ENCODE measurements around the gene C16orf87.

C16orf87 gene

GRCh38 chr16:46843898-46844642, 13.1 kb upstream of the C16orf87 start:
- DNase-seq (ENCODE audit: low read depth in 2 of 2): no peak

- no peak for DNase-seq (ENCODE audit: low read depth in 2 of 2)
Observed at GRCh38 chr16:46842192-46842895, 11.4 kb upstream of the C16orf87 start.

DNA sequence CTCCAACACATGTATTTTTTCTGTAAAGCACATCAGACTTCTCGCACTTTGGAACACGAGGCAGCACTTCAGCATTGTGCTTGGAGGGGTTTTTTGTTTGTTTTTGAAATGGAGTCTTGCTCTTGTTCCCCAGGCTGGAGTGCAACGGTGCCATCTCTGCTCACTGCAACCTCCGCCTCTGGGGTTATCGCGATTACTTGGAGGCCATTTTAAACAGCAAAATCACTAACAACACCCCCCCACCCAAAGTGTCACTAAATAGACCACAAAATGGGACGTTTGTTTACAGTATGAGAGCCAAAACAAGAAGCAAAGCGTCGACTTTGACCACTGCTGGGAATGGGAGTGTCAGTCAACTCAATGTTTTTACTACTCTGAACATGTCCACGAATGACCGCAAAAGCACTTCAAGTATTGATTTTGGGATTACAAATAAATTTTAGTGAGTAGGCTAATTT, 9.0 kb upstream of the C16orf87 start:
- DNase-seq (ENCODE audit: low read depth in 2 of 2): no peak

GRCh38 chr16:46836534-46837530, 5.9 kb upstream of the C16orf87 start:
- DNase-seq (ENCODE audit: low read depth in 2 of 2): no peak

DNA sequence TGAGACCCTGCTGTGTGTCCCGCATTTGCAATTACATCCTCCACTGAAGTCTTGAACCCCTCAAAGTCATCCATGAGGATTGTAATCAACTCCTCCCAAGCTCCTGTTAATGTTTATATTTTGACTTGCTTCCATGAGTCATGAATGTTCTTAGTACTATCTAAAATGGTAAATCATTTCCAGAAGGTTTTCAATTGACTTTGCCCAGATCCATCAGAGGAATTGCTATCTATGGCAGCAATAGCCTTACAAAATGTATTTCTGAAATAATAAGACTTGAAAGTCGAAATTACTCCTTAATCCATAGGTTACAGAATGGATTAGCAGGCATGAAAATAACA, 2.5 kb upstream of the C16orf87 start:
- DNase-seq (ENCODE audit: low read depth in 2 of 2): no peak

GRCh38 chr16:46832757-46833459, 1.9 kb upstream of the C16orf87 start:
- no peak for DNase-seq (ENCODE audit: low read depth in 2 of 2)

DNA sequence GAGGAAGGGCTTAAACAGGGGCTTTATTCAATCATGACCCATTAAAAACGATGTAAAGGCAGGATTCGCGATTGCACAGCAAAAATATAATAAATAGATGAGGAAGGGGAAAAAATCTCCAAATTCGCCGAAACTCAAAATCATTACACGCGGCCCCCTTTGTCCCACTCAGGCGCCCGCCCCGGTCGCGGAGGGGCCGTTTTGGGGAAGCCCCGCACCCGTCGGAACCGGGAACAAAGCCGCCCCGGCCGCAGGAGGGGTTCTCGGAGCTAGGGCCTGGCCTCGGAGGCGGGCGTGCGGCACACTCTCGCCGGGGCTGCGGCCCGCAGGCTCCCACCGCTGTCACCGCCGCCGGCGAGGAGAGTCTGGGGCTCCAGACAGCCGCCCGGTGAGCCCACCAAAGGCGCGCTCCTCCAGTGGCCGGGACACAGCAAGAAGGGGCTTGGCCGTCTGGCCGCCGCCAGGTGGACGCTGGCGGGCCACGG, 521 bp downstream of the C16orf87 start:
- DNase-seq (ENCODE audit: low read depth in 2 of 2): peak; percentile 6 to 40

DNA sequence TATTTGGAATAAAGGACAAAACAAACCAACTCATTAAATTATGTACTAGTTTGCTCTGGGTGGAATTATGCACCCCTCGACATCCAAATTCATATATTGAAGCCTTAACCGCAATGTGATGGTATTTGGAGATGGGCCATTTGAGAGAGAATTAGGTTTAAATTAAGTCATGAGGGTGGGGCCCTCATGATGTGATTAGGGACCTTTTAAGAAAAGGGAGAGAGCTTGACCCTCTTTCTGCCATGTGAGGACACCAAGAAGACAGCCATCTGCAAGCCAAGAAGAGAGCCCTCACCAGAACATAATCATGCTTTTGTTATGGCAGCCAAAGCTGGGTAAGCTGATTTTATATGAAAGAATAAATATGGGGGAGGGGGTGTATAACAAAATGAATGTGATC, 2.0 kb downstream of the C16orf87 start:
- DNase-seq (ENCODE audit: low read depth in 2 of 2): no peak

DNA sequence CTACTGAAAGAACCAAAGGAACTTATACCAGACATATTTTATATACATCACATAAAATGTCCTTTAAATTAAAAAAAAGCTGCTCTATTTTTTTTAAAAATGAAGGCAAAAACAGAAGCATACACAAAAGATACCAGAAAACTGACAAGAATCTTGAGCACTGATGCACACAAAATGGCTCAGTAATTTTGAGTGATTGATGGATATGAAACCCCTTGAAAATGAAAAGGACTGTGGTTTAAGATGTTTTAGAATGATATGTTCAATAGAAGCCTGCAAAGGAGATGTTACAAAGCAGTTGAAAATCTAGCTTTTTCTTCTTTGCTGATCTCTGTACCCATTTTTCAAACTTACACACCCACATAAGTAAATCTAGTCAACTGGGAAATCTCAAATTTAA, 2.7 kb downstream of the C16orf87 start:
- no peak for DNase-seq (ENCODE audit: low read depth in 2 of 2)

DNA sequence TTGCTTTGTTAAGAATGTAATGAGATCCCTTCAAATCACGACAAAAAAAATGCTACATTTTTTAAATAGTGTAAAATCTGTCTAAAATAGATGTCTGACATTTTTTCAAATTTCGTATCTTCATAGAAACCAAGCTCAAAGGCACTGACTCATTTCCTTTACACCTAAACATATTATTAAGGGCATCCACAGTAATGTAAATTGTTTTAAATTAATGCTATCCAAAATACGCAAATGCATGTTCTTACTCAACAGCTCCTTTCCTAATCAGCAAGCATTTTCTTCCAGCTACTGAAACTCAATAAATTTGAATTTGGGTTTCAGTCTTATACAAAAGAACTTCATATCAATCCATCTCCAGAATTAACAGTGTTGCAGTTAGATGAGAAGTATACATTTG, 4.3 kb downstream of the C16orf87 start:
- no peak for DNase-seq (ENCODE audit: low read depth in 2 of 2)

DNA sequence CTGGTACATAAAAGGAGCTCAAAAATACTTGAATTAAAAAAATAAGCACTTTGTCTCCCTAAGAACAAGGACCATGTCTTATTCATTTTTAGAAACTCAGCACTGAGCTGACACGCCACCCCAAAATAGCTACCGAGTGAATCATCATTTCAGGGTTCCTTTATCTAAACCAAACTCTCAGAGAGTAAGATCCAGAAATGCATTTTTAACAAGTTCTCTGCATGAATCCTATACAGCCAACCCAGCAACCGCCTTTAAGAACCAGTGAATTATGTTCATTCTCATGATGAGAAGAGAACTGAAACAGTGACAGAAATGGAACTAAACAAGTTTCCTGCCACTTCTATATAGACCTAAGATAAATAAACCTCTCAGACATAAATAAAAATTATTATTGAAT, 8.7 kb downstream of the C16orf87 start:
- no peak for DNase-seq (ENCODE audit: low read depth in 2 of 2)

DNA sequence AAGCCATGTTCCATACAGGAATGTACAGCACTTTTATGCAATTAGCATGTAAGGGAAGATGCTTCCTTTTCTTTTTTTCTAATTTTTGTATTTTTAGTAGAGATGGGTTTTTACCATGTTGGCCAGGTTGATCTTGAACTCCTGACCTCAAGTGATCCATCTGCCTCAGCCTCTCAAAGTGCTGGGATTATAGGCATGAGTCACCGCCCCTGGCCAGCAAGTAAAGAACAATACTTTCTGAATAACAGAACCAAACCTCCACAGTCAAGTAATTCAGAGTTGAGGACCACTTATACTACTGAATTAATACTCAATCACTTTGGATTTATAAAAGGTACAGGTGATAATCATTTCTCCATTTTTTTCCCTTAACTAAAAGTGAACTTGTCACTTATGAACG, 13.0 kb downstream of the C16orf87 start:
- DNase-seq (ENCODE audit: low read depth in 2 of 2): no peak

GRCh38 chr16:46814790-46815189, 16.2 kb downstream of the C16orf87 start:
- no peak for DNase-seq (ENCODE audit: low read depth in 2 of 2)

DNA sequence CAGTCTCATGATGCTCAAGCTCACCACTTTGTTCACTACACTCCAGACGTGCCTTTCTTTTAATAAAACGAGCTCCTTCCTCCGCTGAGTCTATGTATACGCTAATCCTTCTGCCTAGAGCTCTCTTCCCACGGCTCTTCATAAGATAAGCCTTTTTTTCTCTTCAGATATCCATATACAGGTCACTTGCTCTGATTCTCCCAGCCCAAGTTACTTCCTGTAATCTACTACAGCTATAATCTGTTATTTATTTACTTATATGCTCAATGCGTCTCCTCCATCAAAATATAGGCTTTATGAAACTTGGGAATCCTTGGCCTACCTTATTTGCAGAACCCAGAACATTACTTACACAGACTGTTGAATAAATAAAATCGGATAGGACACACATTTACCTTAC, 17.4 kb downstream of the C16orf87 start:
- DNase-seq (ENCODE audit: low read depth in 2 of 2): no peak

- no peak for DNase-seq (ENCODE audit: low read depth in 2 of 2)
Observed at GRCh38 chr16:46812781-46813540, 18.0 kb downstream of the C16orf87 start.

- no peak for DNase-seq (ENCODE audit: low read depth in 2 of 2)
Observed at GRCh38 chr16:46811682-46812081, 19.3 kb downstream of the C16orf87 start.

- DNase-seq (ENCODE audit: low read depth in 2 of 2): no peak
Observed at GRCh38 chr16:46808997-46809396, 22.0 kb downstream of the C16orf87 start.

DNA sequence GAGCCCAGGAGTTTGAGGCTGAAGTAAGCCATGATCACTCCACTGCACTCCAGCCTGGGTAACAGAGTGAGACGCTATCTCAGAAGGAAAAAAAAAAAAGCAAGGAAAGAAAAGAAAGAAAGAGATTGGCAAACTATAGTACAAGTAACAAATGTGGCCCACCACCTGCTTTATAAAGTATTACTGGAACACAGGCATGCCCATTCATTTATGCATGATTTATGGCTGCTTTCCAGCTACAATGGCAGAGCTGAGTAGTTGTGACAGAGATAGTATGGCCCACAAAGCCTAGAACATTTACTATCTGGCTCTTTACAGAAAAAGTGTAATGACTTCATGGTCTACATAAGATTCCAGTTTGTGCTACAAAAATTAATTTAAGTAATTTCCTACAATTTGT, 23.6 kb downstream of the C16orf87 start:
- no peak for DNase-seq (ENCODE audit: low read depth in 2 of 2)

DNA sequence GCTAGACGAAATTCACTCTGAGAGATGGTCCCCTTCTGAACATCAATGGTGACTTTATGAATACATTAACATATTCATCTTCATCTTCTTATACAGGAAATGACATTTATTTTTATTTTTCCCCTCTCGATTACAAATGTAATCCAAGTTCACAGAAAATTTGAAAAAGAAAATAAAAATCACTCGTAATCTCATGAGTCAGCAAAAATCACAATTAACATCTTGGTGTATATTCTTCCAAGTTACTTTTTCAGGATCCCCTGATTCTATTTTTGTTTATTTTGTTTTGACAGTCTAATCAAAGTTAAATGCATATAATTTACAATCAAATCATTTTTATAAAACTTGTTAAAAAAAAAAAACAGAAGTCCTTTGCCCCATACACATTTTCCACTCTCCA, 27.6 kb downstream of the C16orf87 start:
- DNase-seq (ENCODE audit: low read depth in 2 of 2): no peak

GRCh38 chr16:46801428-46802049, 29.4 kb downstream of the C16orf87 start:
- DNase-seq (ENCODE audit: low read depth in 2 of 2): no peak
